ENCODE results near the gene NBPF6.
"Not testable (repeated sequence)": the region's sequence is repeated elsewhere in the genome, so short reads cannot be mapped to it uniquely, and the experiment has no call there.

Gene NBPF6, protein sequence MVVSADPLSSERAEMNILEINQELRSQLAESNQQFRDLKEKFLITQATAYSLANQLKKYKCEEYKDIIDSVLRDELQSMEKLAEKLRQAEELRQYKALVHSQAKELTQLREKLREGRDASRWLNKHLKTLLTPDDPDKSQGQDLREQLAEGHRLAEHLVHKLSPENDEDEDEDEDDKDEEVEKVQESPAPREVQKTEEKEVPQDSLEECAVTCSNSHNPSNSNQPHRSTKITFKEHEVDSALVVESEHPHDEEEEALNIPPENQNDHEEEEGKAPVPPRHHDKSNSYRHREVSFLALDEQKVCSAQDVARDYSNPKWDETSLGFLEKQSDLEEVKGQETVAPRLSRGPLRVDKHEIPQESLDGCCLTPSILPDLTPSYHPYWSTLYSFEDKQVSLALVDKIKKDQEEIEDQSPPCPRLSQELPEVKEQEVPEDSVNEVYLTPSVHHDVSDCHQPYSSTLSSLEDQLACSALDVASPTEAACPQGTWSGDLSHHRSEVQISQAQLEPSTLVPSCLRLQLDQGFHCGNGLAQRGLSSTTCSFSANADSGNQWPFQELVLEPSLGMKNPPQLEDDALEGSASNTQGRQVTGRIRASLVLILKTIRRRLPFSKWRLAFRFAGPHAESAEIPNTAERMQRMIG

DNA sequence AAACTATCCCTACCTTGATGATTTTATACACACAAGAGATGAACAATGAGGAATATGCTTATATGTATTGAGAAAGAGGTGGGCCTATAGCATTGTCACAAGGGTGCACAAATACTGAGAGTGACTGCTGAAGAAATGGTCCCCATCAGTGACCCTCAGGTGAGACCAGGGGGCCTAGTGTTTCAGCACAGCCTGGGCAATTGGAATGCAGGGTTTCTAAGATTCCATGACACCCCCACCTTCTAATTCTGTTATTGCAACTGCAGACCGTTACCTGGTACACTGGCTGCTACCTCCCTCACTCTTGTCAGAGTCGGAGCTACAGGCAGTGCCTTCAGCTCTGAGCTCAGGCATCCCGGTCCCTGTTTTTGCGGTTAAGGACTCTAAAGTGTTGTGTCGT, at the start of gene NBPF6:
Gene NBPF6 (plus strand): TSS at position 301 of the 400 bp plus-strand sequence. CDS start 259 bp downstream, outside the sequence.
- DNase-seq (ENCODE audit: low read depth); H3K4me3 ChIP-seq (ENCODE audit: low read depth, low read length): not testable (repeated sequence)

DNA sequence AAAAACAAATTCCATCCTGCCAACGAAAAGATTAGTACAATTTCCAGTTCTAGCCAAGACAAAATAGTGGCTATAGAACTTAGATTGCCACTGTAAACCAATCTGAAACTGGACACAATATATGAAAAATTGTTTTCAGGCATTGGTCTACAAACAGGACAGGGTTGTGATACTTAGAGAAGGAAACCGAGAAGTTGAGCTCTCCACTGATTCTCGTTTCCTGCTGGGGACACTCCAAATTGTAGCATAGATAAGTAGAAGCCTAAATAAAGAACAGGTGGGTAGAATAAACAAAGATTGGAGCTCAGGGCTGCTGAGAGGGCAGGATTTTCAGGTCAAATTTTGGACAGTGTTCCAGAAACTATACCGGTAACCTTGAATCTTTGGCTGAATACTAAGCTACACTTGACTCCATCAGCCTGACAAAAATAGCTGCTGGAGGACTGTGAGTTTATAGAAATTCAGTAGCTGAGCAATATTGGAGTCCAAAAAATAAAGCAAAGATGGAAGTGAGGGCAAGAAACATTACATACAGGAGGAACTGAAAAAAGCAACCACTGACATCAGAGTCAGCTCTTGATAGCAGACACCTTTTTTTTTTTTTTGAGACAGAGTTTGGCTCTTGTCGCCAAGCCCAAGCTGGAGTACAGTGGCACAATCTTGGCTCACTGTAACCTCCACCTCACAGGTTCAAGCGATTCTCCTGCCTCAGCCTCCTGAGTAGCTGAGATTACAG, 38.9 kb upstream of the NBPF6 start:
- DNase-seq (ENCODE audit: low read depth); H3K4me3 ChIP-seq (ENCODE audit: low read depth, low read length): not testable (repeated sequence)

DNA sequence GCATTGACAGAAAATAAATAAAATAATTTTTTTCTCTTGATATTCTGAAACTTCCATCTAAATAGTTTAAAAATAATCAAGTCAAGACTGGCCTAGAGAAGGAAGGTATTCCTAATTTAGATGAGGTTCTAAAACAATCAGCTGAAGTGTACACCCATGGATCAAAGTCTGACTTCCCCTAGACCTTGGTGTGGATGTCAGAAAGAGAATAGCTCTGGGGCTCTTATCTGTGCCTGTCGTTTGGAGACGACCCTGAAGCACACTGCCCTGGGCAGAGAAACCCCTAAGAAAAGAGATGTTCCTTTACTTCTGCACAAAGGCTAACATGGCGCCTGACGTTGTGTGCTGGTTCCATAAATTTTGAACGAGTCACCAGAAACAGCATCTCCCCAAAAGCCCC, 30.0 kb upstream of the NBPF6 start:
- not testable (repeated sequence) for H3K4me3 ChIP-seq (ENCODE audit: low read depth, low read length); DNase-seq (ENCODE audit: low read depth)

DNA sequence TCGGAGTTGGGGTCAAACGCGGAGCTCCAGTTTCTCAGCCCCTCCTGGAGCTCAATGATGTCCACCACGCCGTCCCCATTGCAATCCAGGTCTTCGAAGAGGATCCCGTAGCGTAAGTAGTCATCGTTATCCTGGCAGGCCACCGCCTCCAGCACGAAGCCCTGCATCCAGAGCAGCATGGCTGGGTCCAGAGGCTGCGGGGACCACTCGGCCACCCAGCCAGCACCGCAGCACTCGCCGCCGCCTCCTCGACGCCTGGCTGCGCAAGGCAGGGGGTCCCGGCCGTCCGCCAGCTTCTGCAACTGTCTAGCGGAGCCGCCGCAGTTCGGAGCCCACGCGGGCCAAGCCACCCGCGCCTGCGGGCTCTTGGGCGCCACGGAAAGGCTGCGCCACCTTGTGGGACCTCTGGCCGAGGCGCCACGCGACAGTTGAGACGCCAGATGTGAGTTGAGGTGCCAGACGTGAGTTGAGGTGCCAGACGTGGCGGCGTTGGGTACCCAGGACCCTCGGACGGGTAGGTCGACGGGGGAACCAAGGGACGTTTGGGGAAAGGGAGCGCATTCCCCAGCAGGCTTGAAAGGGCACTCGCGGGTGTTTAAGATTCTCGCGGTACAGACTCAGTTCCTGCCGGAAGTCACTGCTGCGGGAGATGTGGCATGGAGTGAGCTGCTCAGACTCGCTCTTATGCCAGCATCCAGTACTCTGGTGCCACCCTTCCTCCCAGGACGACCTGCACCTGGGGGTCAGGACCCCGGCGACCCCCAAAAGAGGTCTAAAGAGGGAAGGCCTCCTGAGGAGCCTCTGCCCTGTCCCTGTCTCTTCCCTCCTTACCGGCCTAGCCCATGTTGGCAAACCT, 28.9 kb upstream of the NBPF6 start:
- not testable (repeated sequence) for DNase-seq (ENCODE audit: low read depth); H3K4me3 ChIP-seq (ENCODE audit: low read depth, low read length)

DNA sequence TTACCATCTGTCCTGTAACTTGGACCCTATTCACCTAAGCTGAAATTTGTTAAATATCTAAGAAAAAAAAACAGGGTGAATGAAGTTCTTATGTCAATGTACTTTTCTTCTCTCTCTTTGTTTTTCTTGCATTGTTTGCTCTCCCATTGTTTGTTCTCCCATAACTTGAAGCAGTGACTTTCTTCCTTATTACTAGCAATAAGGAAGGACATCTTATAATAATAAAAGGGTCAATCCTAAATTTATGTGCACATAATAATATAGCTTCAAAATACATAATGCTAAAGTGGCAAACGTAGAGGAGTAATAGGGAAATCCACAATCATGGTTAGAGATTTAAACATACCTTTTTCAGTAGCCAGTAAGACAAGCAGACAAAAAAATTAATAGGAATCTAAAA, 23.3 kb upstream of the NBPF6 start:
- not testable (repeated sequence) for DNase-seq (ENCODE audit: low read depth); H3K4me3 ChIP-seq (ENCODE audit: low read depth, low read length)

DNA sequence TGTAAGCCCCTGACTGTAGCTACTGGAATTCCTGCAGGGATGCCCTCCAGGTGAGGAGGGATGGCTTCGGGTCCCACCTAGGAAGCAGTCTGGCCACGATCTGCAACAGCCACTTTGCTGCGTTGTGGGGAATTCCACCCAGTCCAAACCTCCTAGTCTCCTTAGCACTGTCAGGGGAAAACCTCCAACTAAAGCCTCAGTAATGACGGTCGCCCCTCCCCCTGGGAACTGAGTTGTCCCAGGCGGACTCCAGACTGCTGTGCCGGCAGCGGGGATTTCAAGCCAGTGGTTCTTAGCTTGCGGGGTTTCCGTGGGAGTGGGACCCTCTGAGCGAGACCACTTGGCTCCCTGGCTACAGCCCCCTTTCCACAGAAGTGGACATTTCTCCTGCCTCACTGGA, 18.1 kb upstream of the NBPF6 start:
- not testable (repeated sequence) for DNase-seq (ENCODE audit: low read depth)

GRCh38 chr1:108433404-108433803, 16.7 kb upstream of the NBPF6 start:
- not testable (repeated sequence) for DNase-seq (ENCODE audit: low read depth); H3K4me3 ChIP-seq (ENCODE audit: low read depth, low read length)

More for the DNA sequence above, 18.1 kb upstream of the NBPF6 start:
- not testable (repeated sequence) for H3K4me3 ChIP-seq (ENCODE audit: low read depth, low read length)

GRCh38 chr1:108438536-108438935, 11.6 kb upstream of the NBPF6 start:
- not testable (repeated sequence) for H3K4me3 ChIP-seq (ENCODE audit: low read depth, low read length); DNase-seq (ENCODE audit: low read depth)

GRCh38 chr1:108454521-108454920, 4.4 kb downstream of the NBPF6 start:
- DNase-seq (ENCODE audit: low read depth); H3K4me3 ChIP-seq (ENCODE audit: low read depth, low read length): not testable (repeated sequence)

- not testable (repeated sequence) for H3K4me3 ChIP-seq (ENCODE audit: low read depth, low read length); DNase-seq (ENCODE audit: low read depth)
These were observed 8.5 kb downstream of the NBPF6 start for GRCh38 chr1:108458661-108459060.

DNA sequence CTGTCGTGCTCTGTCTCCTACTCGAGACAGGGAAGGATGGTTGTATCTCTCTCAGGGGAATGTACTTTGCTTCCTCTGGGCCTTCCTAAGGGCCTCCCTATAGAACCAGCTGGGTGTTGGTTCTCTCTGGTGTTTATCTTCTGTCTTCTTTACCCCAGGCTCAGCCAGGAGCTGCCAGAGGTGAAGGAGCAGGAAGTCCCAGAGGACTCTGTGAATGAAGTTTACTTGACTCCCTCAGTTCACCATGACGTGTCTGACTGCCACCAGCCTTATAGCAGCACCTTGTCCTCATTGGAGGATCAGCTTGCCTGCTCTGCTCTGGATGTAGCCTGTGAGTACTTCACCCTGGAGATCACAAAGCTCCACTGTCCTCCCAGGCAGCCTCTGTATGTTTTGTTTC, 11.6 kb downstream of the NBPF6 start:
- H3K4me3 ChIP-seq (ENCODE audit: low read depth, low read length); DNase-seq (ENCODE audit: low read depth): not testable (repeated sequence)

DNA sequence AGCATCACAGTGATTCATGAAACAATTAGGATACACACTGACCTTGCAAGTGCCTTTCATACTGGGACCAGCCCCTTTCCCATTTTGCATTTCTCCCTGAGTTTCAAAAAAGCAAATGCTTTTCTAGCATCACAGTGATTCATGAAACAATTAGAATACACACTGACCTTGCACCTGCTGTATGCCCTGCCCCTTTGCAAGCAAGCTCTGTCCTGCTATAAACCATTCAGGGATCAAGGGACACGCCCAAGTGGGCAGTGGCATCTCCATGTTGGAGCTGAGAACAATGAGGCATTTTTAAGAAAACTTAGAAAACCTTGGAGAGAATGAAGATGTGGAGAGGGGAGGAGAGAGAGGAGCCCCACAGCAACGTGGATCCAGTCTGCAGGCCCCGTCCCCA, 13.8 kb downstream of the NBPF6 start:
- not testable (repeated sequence) for H3K4me3 ChIP-seq (ENCODE audit: low read depth, low read length); DNase-seq (ENCODE audit: low read depth)

DNA sequence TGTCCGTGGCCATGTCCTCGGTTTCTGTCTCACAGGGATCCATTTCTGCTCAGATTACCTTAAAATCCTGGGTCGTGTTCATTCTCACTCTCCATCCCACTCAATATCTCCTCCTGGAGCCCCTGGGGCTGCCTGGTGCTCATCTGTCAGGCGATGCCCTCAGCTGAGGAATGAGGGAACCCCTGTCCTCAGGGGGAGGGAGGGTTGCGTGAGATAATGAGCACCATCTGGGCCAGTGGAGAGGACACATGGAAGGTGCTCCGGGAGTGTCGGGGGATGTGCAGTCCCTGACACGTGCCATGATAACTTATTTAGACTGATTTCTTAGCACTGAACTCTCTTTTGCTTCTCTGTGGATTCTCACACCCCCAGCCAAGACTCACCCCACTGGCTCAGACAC, 16.0 kb downstream of the NBPF6 start:
- H3K4me3 ChIP-seq (ENCODE audit: low read depth, low read length); DNase-seq (ENCODE audit: low read depth): not testable (repeated sequence)

- DNase-seq (ENCODE audit: low read depth); H3K4me3 ChIP-seq (ENCODE audit: low read depth, low read length): not testable (repeated sequence)
These were observed 17.0 kb downstream of the NBPF6 start for GRCh38 chr1:108467155-108467554.

DNA sequence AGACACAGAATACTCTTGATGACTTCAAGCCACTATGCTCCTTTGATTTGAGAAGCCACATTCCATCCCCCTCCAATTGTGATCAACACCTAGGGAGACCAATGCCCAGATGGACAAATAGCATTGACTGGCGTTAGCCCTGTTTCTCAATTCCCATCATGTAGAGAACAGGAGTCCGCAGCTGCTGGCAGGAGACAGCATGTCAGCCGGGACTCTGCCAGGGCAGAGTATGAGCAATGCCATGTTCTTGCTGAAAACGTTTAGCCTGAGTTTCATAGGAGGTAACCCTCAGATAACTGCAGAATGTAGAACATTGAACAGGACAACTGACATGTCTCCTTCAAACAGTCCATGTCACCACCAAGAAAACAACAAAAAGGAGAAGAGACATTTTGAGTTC, 20.6 kb downstream of the NBPF6 start:
- DNase-seq (ENCODE audit: low read depth); H3K4me3 ChIP-seq (ENCODE audit: low read depth, low read length): not testable (repeated sequence)

- not testable (repeated sequence) for H3K4me3 ChIP-seq (ENCODE audit: low read depth, low read length); DNase-seq (ENCODE audit: low read depth)
These were observed 24.4 kb downstream of the NBPF6 start for GRCh38 chr1:108474516-108474915.

Data from NB4 (cell line).